CD4-positive, CD25-positive, alpha-beta regulatory T cell (primary cell): ENCODE measurements around the gene ZNF92. TPM values are rescaled to one million over a fixed set of nuclear protein-coding genes. Genes with fewer than 3 reads are reported as not detected.
"Not testable (repeated sequence)": the region's sequence is repeated elsewhere in the genome, so short reads cannot be mapped to it uniquely, and the experiment has no call there.

ENCODE experiments used
- ATAC-seq, 2 donors: fragments of 150-1000 bp; cut with Tn5 transposase; one replicate each; pipeline ENCODE4 v1.10.0; 2021; ENCODE audit warnings: low read depth in 2 of 2, moderate number of reproducible peaks in 2 of 2, moderate library complexity in 1 of 2
- DNase-seq, 3 donors: peaks; one replicate each; pipeline versions ENCODE4 v3.0.0 to v3.0.0-alpha.2; 2012 to 2022; ENCODE audit warnings: mixed read lengths in 1 of 3
- H3K27ac ChIP-seq: one replicate; pipeline ENCODE4 v1.7.0; 2013; ENCODE audit warnings: mild to moderate bottlenecking, low read length; ENCODE audit not compliant: insufficient read depth, poor library complexity, severe bottlenecking
- H3K27me3 ChIP-seq: one replicate; pipeline ENCODE4 v1.7.0; 2013; ENCODE audit warnings: low read length; ENCODE audit not compliant: control insufficient read depth, insufficient read depth
- H3K36me3 ChIP-seq: one replicate; pipeline ENCODE4 v1.7.0; 2013; ENCODE audit warnings: mild to moderate bottlenecking, low read length, moderate library complexity; ENCODE audit not compliant: control insufficient read depth, insufficient read depth
- H3K4me1 ChIP-seq: 2 replicates; pipeline ENCODE4 v1.7.0; 2013; ENCODE audit warnings: mild to moderate bottlenecking, low read length; ENCODE audit not compliant: insufficient read depth, control insufficient read depth, poor library complexity, severe bottlenecking
- H3K4me3 ChIP-seq: one replicate; pipeline ENCODE4 v1.7.0; 2013; ENCODE audit warnings: low read depth, mild to moderate bottlenecking, low read length, moderate library complexity
- H3K9me3 ChIP-seq, 2 experiments: 1 replicate in 1 of 2; 2 replicates in 1 of 2; pipeline ENCODE4 v1.7.0; 2013; ENCODE audit warnings: low read length in 2 of 2, mild to moderate bottlenecking in 1 of 2, moderate library complexity in 1 of 2; ENCODE audit not compliant: control insufficient read depth in 2 of 2
- H3K27ac Mint-ChIP-seq, 3 donors: one replicate each; pipeline ENCODE4 v1.8.0; 2020 to 2022; ENCODE audit warnings: mild to moderate bottlenecking in 3 of 3, mixed read lengths in 3 of 3, moderate library complexity in 2 of 3
- H3K27me3 Mint-ChIP-seq: one replicate; pipeline ENCODE4 v1.8.0; 2022; ENCODE audit warnings: mild to moderate bottlenecking, mixed read lengths
- H3K36me3 Mint-ChIP-seq: one replicate; pipeline ENCODE4 v1.8.0; 2020; ENCODE audit warnings: mixed read lengths
- H3K4me1 Mint-ChIP-seq, 4 donors: one replicate each; pipeline ENCODE4 v1.8.0; 2020 to 2022; ENCODE audit warnings: mixed read lengths in 4 of 4, mild to moderate bottlenecking in 1 of 4
- H3K4me3 Mint-ChIP-seq, 4 donors: one replicate each; pipeline ENCODE4 v1.8.0; 2020 to 2022; ENCODE audit warnings: mild to moderate bottlenecking in 4 of 4, mixed read lengths in 4 of 4, moderate library complexity in 3 of 4
- H3K9me3 Mint-ChIP-seq, 7 donors: one replicate each; pipeline ENCODE4 v1.8.0; 2020 to 2022; ENCODE audit warnings: mixed read lengths in 7 of 7, mild to moderate bottlenecking in 3 of 7, moderate library complexity in 2 of 7
- polyA plus RNA-seq, 4 donors: library from polyadenylated mRNA; unstranded; fragments of 300-500 nt; fragmentation: Illumina TruSeq; gene quantifications; one replicate each; pipeline ENCODE4 v1.2.3, GENCODE V29; 2021
- total RNA-seq: library from RNA; stranded (reverse); gene quantifications from one replicate; pipeline ENCODE4 v1.2.3, GENCODE V29; 2022

Gene ZNF92
- total and polyA plus RNA-seq, 5 donors from 2014 or later, result 14.2 to 30.9 (median 20.7) TPM

DNA sequence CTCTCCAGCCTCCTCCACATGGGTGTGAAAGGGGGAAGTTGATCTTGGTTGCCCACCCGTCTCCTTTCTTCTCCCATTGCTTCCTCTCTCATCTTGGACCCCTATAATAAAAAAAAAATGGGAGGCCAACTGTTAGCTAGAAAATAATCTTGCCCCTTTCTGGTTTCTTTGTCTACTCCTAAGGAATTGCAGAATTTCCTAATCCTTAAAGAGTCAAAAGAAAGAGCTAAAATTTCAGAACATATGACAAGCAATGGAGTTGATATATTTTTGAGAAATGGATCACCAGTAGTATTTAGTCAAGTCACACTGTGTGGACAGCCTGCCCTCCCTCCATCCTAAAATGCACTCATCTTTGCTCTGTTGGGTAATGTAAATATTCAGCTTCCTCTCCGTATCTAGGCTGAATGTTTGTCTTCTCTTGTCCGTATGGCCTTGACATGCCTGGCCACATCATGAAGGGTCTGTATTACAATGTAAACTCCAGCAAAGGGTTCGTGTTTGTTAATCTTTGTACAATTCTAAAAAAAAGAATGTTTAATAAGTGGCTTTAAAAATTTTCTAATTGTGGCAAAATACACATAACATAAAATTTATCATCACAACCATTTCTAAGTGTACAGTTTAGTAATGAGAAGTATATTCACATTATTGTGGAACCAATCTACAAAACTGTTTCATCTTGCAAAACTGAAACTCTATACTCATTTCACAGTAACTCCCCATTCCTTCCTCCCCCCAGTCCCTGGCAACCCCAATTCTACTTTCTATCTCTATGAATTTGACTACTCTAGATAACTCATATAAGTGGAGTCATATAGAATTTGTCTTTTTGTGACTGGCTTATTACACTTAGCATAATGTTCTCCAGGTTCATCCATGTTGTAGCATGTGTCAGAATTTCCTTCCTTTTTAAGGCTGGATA is 71.5 kb downstream of the ZNF92 start:
- peaks cover 0 to 9% (median 3%) of the 10 kb centered on the region in 7 donors for H3K9me3 Mint-ChIP-seq
- no peak overlapping the region for H3K4me3 ChIP-seq
- no peaks in the 10 kb centered on the region for H3K36me3 ChIP-seq
- no peak overlapping the region for H3K27ac ChIP-seq
- peaks cover 0 to 15% (median 8%) of the 10 kb centered on the region in 4 donors for H3K4me1 Mint-ChIP-seq
- H3K9me3 ChIP-seq, result no peaks in the 10 kb centered on the region
- H3K36me3 Mint-ChIP-seq, result no peaks in the 10 kb centered on the region
- no peak overlapping the region for H3K4me3 Mint-ChIP-seq
- peaks cover 6% of the 10 kb centered on the region for H3K4me1 ChIP-seq
- H3K27me3 ChIP-seq, result no peaks in the 10 kb centered on the region
- ATAC-seq (no peak), DNase-seq (no peak)
- H3K27me3 Mint-ChIP-seq, result no peaks in the 10 kb centered on the region
- H3K27ac Mint-ChIP-seq, result no peak overlapping the region

DNA sequence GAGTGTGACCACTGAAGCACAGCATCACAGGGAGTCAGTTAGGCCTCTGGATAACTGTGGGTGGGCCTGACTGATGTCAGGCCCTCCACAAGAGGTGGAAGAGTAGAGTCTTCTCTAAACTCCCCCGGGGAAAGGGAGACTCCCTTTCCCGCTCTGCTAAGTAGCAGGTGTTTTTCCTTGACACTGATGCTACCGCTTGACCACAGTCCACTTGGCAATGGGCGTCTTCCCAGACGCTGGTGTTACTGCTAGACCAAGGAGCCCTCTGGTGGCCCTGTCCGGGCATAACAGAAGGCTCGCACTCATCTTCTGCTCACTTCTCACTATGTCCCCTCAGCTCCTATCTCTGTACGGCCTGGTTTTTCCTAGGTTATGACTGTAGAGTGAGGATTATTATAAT is 73.4 kb downstream of the ZNF92 start:
- H3K27ac ChIP-seq, H3K27me3 Mint-ChIP-seq, H3K9me3 Mint-ChIP-seq: not testable (repeated sequence)

DNA sequence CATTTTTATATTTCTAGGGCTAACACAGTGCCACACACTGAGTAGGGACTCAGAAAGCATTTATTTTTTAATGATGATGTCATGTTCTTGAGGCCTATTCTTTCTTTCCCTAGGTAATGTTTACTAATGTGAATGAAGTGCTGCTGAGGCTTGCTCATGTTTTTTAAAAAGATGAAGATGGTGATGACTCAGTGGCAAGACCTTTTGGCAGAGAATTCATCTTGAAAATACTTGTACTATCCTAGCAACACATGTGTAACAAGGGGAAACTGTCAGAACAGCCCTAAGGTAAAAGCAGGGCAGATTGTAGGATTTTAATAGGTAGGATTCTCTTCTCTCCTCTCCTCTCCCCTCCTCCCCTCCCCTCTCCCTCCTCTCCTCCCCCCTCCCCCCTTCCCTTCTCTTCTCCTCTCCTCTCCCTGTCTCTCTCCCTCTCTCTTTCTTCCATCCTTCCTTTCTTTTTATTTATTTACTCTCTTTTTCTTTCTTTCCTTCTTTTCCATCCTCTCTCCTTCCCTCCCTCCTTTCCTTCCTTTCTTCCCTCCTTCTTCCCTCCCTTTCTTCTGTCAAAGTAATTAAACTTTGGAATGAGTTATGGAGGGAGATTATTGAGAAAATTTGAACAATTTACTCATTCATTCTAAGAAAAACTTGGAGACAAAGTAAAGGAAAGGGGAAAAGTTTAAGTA is 75.3 kb downstream of the ZNF92 start:
- Mint-ChIP-seq H3K36me3 (no peaks in the 10 kb centered on the region), H3K9me3 (peaks cover 0 to 9% (median 3%) of the 10 kb centered on the region in 7 donors), H3K4me3 (no peak overlapping the region), H3K27ac (peak overlapping the region in 2 of 3 donors; percentile 26 to 56), H3K27me3 (no peaks in the 10 kb centered on the region), H3K4me1 (peaks cover 0 to 35% (median 15%) of the 10 kb centered on the region in 4 donors)
- DNase-seq (no peak), ATAC-seq (peak in 1 of 2 donors; percentile 57)
- H3K4me1 ChIP-seq, result peaks cover 6% of the 10 kb centered on the region
- H3K9me3 ChIP-seq, result no peaks in the 10 kb centered on the region
- H3K4me3 ChIP-seq, result no peak overlapping the region
- H3K36me3 ChIP-seq, result no peaks in the 10 kb centered on the region
- no peaks in the 10 kb centered on the region for H3K27me3 ChIP-seq
- H3K27ac ChIP-seq, result no peak overlapping the region

More for the DNA sequence above, 73.4 kb downstream of the ZNF92 start:
- ATAC-seq, H3K4me1 ChIP-seq, H3K27ac Mint-ChIP-seq, H3K4me3 Mint-ChIP-seq, H3K27me3 ChIP-seq, H3K36me3 Mint-ChIP-seq, H3K9me3 ChIP-seq, H3K36me3 ChIP-seq, H3K4me3 ChIP-seq, DNase-seq: not testable (repeated sequence)
- H3K4me1 Mint-ChIP-seq, result peaks cover 0 to 30% (median 14%) of the 10 kb centered on the region in 4 donors

DNA sequence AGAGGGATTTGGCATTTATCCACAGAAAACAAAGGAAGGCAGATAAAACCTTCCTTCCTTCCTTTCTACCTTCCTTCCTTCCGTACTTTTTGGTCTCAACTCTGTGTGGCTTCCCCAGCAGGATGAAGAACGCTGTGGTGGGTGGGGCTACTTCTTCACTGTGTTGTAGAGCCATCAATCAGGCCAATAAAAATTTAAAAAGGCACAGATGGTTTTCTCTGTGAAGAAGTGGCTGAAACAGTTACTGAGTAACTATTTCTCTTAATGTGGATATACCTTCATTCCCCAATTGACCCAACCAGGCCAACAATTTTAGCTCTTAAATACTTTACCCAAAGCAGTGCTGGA is 75.8 kb downstream of the ZNF92 start:
- H3K36me3 ChIP-seq, result no peaks in the 10 kb centered on the region
- Mint-ChIP-seq H3K4me1 (peaks cover 3 to 40% (median 17%) of the 10 kb centered on the region in 4 donors), H3K27me3 (peaks cover 3% of the 10 kb centered on the region), H3K4me3 (peak overlapping the region in 2 of 4 donors; percentile 26 to 52), H3K9me3 (peaks cover 0 to 9% (median 3%) of the 10 kb centered on the region in 7 donors), H3K36me3 (no peaks in the 10 kb centered on the region), H3K27ac (peak overlapping the region in 2 of 3 donors; percentile 55 to 56)
- H3K4me3 ChIP-seq, result no peak overlapping the region
- H3K9me3 ChIP-seq, result no peaks in the 10 kb centered on the region
- no peak overlapping the region for H3K27ac ChIP-seq
- H3K27me3 ChIP-seq, result peaks cover 4% of the 10 kb centered on the region
- ATAC-seq (no peak), DNase-seq (peak in 1 of 3 donors; percentile 17)
- H3K4me1 ChIP-seq, result peaks cover 6% of the 10 kb centered on the region
